ENCODE measurements around the gene ADNP.
A peak's percentile ranks its signal among the peaks of the same experiment; 100 is the strongest.

The ADNP gene

GRCh38 chr20:50874111-50874757, 57.0 kb downstream of the ADNP start:
- Histone ChIP-seq H3K9me3 (ENCODE audit: control insufficient read depth, insufficient read depth, low read length) (no peaks in the 10 kb centered on the region), H3K27me3 (ENCODE audit: control insufficient read depth, insufficient read depth, low read length) (no peaks in the 10 kb centered on the region), H3K4me1 (ENCODE audit: control insufficient read depth, insufficient read depth, low read length) (peaks cover 10% of the 10 kb centered on the region)

GRCh38 chr20:50873585-50873984, 57.7 kb downstream of the ADNP start:
- no peaks in the 10 kb centered on the region for H3K36me3 ChIP-seq (ENCODE audit: control insufficient read depth, insufficient read depth, low read length)
- WGBS (ENCODE audit: insufficient coverage, insufficient read length), result no CpG with 5 or more reads among the region's 10 CpGs
- H3K4me3 ChIP-seq (ENCODE audit: low read length), result no peak overlapping the region
- no peaks in the 10 kb centered on the region for H3K9me3 ChIP-seq (ENCODE audit: control insufficient read depth, insufficient read depth, low read length)
- DNase-seq (ENCODE audit: low read depth, low spot score), result no peak
- H3K27me3 ChIP-seq (ENCODE audit: control insufficient read depth, insufficient read depth, low read length), result no peaks in the 10 kb centered on the region
- peaks cover 10% of the 10 kb centered on the region for H3K4me1 ChIP-seq (ENCODE audit: control insufficient read depth, insufficient read depth, low read length)
- H3K27ac ChIP-seq (ENCODE audit: low read length), result no peak overlapping the region

More at GRCh38 chr20:50874111-50874757, 57.0 kb downstream of the ADNP start:
- H3K27ac ChIP-seq (ENCODE audit: low read length), result no peak overlapping the region
- no peak for DNase-seq (ENCODE audit: low read depth, low spot score)
- H3K36me3 ChIP-seq (ENCODE audit: control insufficient read depth, insufficient read depth, low read length), result no peaks in the 10 kb centered on the region
- WGBS (ENCODE audit: insufficient coverage, insufficient read length), result no CpG with 5 or more reads among the region's 10 CpGs
- H3K4me3 ChIP-seq (ENCODE audit: low read length), result no peak overlapping the region

GRCh38 chr20:50872560-50873425, 58.4 kb downstream of the ADNP start:
- DNase-seq (ENCODE audit: low read depth, low spot score), result no peak
- no CpG with 5 or more reads among the region's 16 CpGs for WGBS (ENCODE audit: insufficient coverage, insufficient read length)
- Histone ChIP-seq H3K36me3 (ENCODE audit: control insufficient read depth, insufficient read depth, low read length) (no peaks in the 10 kb centered on the region), H3K4me1 (ENCODE audit: control insufficient read depth, insufficient read depth, low read length) (peaks cover 10% of the 10 kb centered on the region), H3K27me3 (ENCODE audit: control insufficient read depth, insufficient read depth, low read length) (no peaks in the 10 kb centered on the region), H3K27ac (ENCODE audit: low read length) (no peak overlapping the region), H3K9me3 (ENCODE audit: control insufficient read depth, insufficient read depth, low read length) (no peaks in the 10 kb centered on the region), H3K4me3 (ENCODE audit: low read length) (no peak overlapping the region)

- Histone ChIP-seq H3K4me1 (ENCODE audit: control insufficient read depth, insufficient read depth, low read length) (peaks cover 10% of the 10 kb centered on the region), H3K9me3 (ENCODE audit: control insufficient read depth, insufficient read depth, low read length) (no peaks in the 10 kb centered on the region), H3K36me3 (ENCODE audit: control insufficient read depth, insufficient read depth, low read length) (no peaks in the 10 kb centered on the region), H3K4me3 (ENCODE audit: low read length) (peak overlapping the region; percentile 25; the same call in 1 of the 2 replicates), H3K27ac (ENCODE audit: low read length) (peak overlapping the region; percentile 7), H3K27me3 (ENCODE audit: control insufficient read depth, insufficient read depth, low read length) (no peaks in the 10 kb centered on the region)
- WGBS (ENCODE audit: insufficient coverage, insufficient read length), result no CpG with 5 or more reads among the region's 19 CpGs
- peak; percentile 68 for DNase-seq (ENCODE audit: low read depth, low spot score)
These were observed 60.6 kb downstream of the ADNP start for GRCh38 chr20:50870561-50871161.

- no CpG with 5 or more reads among the region's 11 CpGs for WGBS (ENCODE audit: insufficient coverage, insufficient read length)
- Histone ChIP-seq H3K27me3 (ENCODE audit: control insufficient read depth, insufficient read depth, low read length) (no peaks in the 10 kb centered on the region), H3K4me1 (ENCODE audit: control insufficient read depth, insufficient read depth, low read length) (peaks cover 9% of the 10 kb centered on the region), H3K36me3 (ENCODE audit: control insufficient read depth, insufficient read depth, low read length) (no peaks in the 10 kb centered on the region), H3K9me3 (ENCODE audit: control insufficient read depth, insufficient read depth, low read length) (no peaks in the 10 kb centered on the region), H3K4me3 (ENCODE audit: low read length) (no peak overlapping the region), H3K27ac (ENCODE audit: low read length) (no peak overlapping the region)
- no peak for DNase-seq (ENCODE audit: low read depth, low spot score)
These were observed 62.4 kb downstream of the ADNP start for GRCh38 chr20:50868509-50869495.

- no CpG with 5 or more reads among the region's 6 CpGs for WGBS (ENCODE audit: insufficient coverage, insufficient read length)
- no peak overlapping the region for H3K4me3 ChIP-seq (ENCODE audit: low read length)
- no peaks in the 10 kb centered on the region for H3K36me3 ChIP-seq (ENCODE audit: control insufficient read depth, insufficient read depth, low read length)
- peaks cover 11% of the 10 kb centered on the region for H3K4me1 ChIP-seq (ENCODE audit: control insufficient read depth, insufficient read depth, low read length)
- no peaks in the 10 kb centered on the region for H3K9me3 ChIP-seq (ENCODE audit: control insufficient read depth, insufficient read depth, low read length)
- H3K27me3 ChIP-seq (ENCODE audit: control insufficient read depth, insufficient read depth, low read length), result no peaks in the 10 kb centered on the region
- no peak overlapping the region for H3K27ac ChIP-seq (ENCODE audit: low read length)
- DNase-seq (ENCODE audit: low read depth, low spot score), result no peak
These were observed 63.4 kb downstream of the ADNP start for GRCh38 chr20:50867805-50868204.

GRCh38 chr20:50866831-50867230, 64.4 kb downstream of the ADNP start:
- no peak for DNase-seq (ENCODE audit: low read depth, low spot score)
- no peaks in the 10 kb centered on the region for H3K36me3 ChIP-seq (ENCODE audit: control insufficient read depth, insufficient read depth, low read length)
- no CpG with 5 or more reads among the region's 9 CpGs for WGBS (ENCODE audit: insufficient coverage, insufficient read length)
- H3K27ac ChIP-seq (ENCODE audit: low read length), result no peak overlapping the region
- H3K27me3 ChIP-seq (ENCODE audit: control insufficient read depth, insufficient read depth, low read length), result no peaks in the 10 kb centered on the region
- no peak overlapping the region for H3K4me3 ChIP-seq (ENCODE audit: low read length)
- H3K9me3 ChIP-seq (ENCODE audit: control insufficient read depth, insufficient read depth, low read length), result no peaks in the 10 kb centered on the region
- peaks cover 11% of the 10 kb centered on the region for H3K4me1 ChIP-seq (ENCODE audit: control insufficient read depth, insufficient read depth, low read length)

GRCh38 chr20:50866036-50866685, 65.1 kb downstream of the ADNP start:
- Histone ChIP-seq H3K9me3 (ENCODE audit: control insufficient read depth, insufficient read depth, low read length) (no peaks in the 10 kb centered on the region), H3K27me3 (ENCODE audit: control insufficient read depth, insufficient read depth, low read length) (no peaks in the 10 kb centered on the region), H3K27ac (ENCODE audit: low read length) (no peak overlapping the region), H3K4me3 (ENCODE audit: low read length) (no peak overlapping the region), H3K36me3 (ENCODE audit: control insufficient read depth, insufficient read depth, low read length) (no peaks in the 10 kb centered on the region), H3K4me1 (ENCODE audit: control insufficient read depth, insufficient read depth, low read length) (peaks cover 8% of the 10 kb centered on the region)
- no peak for DNase-seq (ENCODE audit: low read depth, low spot score)
- WGBS (ENCODE audit: insufficient coverage, insufficient read length), result no CpG with 5 or more reads among the region's 12 CpGs

GRCh38 chr20:50865591-50865990, 65.6 kb downstream of the ADNP start:
- no peak overlapping the region for H3K4me3 ChIP-seq (ENCODE audit: low read length)
- peaks cover 7% of the 10 kb centered on the region for H3K4me1 ChIP-seq (ENCODE audit: control insufficient read depth, insufficient read depth, low read length)
- H3K27ac ChIP-seq (ENCODE audit: low read length), result no peak overlapping the region
- no peaks in the 10 kb centered on the region for H3K9me3 ChIP-seq (ENCODE audit: control insufficient read depth, insufficient read depth, low read length)
- WGBS (ENCODE audit: insufficient coverage, insufficient read length), result no CpG with 5 or more reads among the region's 7 CpGs
- no peak for DNase-seq (ENCODE audit: low read depth, low spot score)
- no peaks in the 10 kb centered on the region for H3K36me3 ChIP-seq (ENCODE audit: control insufficient read depth, insufficient read depth, low read length)
- H3K27me3 ChIP-seq (ENCODE audit: control insufficient read depth, insufficient read depth, low read length), result no peaks in the 10 kb centered on the region

Measured in iPS DF 6.9 (cell line).